H1 (cell line): ENCODE measurements around the gene TPST2. TPM values are rescaled to one million over a fixed set of nuclear protein-coding genes. Genes with fewer than 3 reads are reported as not detected.

Source experiments
- CTCF ChIA-PET: fragments of 300-600 bp; sonication (Branson Sonifier 250); formaldehyde crosslinking; loops from one replicate; lab custom pipeline; 2021; ENCODE audit not compliant: partially characterized antibody; lab: Charles Lee
- POLR2A ChIA-PET: fragments of 300-600 bp; sonication (Branson Sonifier 250); formaldehyde crosslinking; loops from one replicate; lab custom pipeline; 2021; ENCODE audit warnings: inconsistent platforms; ENCODE audit not compliant: partially characterized antibody; lab: Charles Lee
- DNase-seq, 2 experiments: peaks; one replicate each; pipeline versions ENCODE4 v3.0.0 to v3.0.0-alpha.2; 2010 to 2022; ENCODE audit warnings: low spot score in 2 of 2, low read depth in 1 of 2, mixed read lengths in 1 of 2
- FAIRE-seq: peaks from 2 replicates; lab custom pipeline; 2011; peaks lifted over from hg19 to GRCh38; lab: Jason Lieb, UNC
- H2AFZ ChIP-seq: 2 replicates; pipeline ENCODE4 v1.8.1; 2012; ENCODE audit warnings: low read length, inconsistent platforms
- H2AK5ac ChIP-seq: 2 replicates; pipeline ENCODE4 v1.6.1; 2013; ENCODE audit warnings: low read depth, low read length
- H2BK120ac ChIP-seq: replicated peaks from 2 replicates; pipeline ENCODE3; 2013; ENCODE audit warnings: low read depth, low read length, inconsistent platforms
- H2BK12ac ChIP-seq: 2 replicates; pipeline ENCODE4 v1.6.1; 2013; ENCODE audit warnings: low read depth, low read length
- H2BK15ac ChIP-seq: 2 replicates; pipeline ENCODE4 v1.6.1; 2013; ENCODE audit warnings: low read length
- H2BK20ac ChIP-seq: 2 replicates; pipeline ENCODE4 v1.6.1; 2013; ENCODE audit warnings: low read length
- H2BK5ac ChIP-seq: 2 replicates; pipeline ENCODE4 v1.6.1; 2013; ENCODE audit warnings: low read depth, low read length
- H3K14ac ChIP-seq: 2 replicates; pipeline ENCODE4 v1.6.1; 2013; ENCODE audit warnings: inconsistent platforms; ENCODE audit not compliant: insufficient read length
- H3K18ac ChIP-seq: 2 replicates; pipeline ENCODE4 v1.6.1; 2013; ENCODE audit warnings: low read length; ENCODE audit errors: extremely low read depth
- H3K23ac ChIP-seq: 2 replicates; pipeline ENCODE4 v1.6.1; 2013; ENCODE audit warnings: inconsistent platforms; ENCODE audit not compliant: insufficient read length
- H3K23me2 ChIP-seq: 2 replicates; pipeline ENCODE4 v1.6.1; 2013; ENCODE audit warnings: low read depth, low read length
- H3K27ac ChIP-seq: 2 replicates; pipeline ENCODE4 v1.6.1; 2011; ENCODE audit warnings: low read depth, low read length, inconsistent platforms
- H3K27me3 ChIP-seq, 4 experiments: replicated peaks in 1 of 4; 1 replicate in 1 of 4; 2 replicates in 3 of 4; pipeline versions ENCODE4 v1.6.1 to v1.8.1; 2011 to 2013; ENCODE audit warnings: low read length in 3 of 4, mild to moderate bottlenecking in 3 of 4, inconsistent platforms in 2 of 4, mixed read lengths in 2 of 4, moderate library complexity in 1 of 4; ENCODE audit not compliant: control insufficient read depth in 3 of 4, insufficient read depth in 3 of 4; ENCODE audit errors: extremely low read depth in 1 of 4
- H3K36me3 ChIP-seq, 4 experiments: 2 replicates each; pipeline versions ENCODE4 v1.6.1 to v1.8.1; 2011 to 2013; ENCODE audit warnings: mild to moderate bottlenecking in 4 of 4, low read length in 3 of 4, moderate library complexity in 2 of 4, control low read depth in 1 of 4, inconsistent platforms in 1 of 4; ENCODE audit not compliant: insufficient read depth in 4 of 4, control insufficient read depth in 2 of 4
- H3K4ac ChIP-seq: replicated peaks from 2 replicates; pipeline ENCODE3; 2013; ENCODE audit warnings: low read length, low read depth, mixed read lengths, inconsistent platforms; ENCODE audit not compliant: insufficient read length
- H3K4me1 ChIP-seq, 4 experiments: replicated peaks in 1 of 4; 1 replicate in 1 of 4; 2 replicates in 3 of 4; pipeline versions ENCODE4 v1.6.1 to v1.8.1; 2011 to 2013; ENCODE audit warnings: low read length in 3 of 4, inconsistent platforms in 2 of 4, mixed read lengths in 1 of 4; ENCODE audit not compliant: insufficient read depth in 4 of 4, control insufficient read depth in 3 of 4
- H3K4me2 ChIP-seq, 2 experiments: 2 replicates each; pipeline versions ENCODE4 v1.6.1 to v1.8.1; 2011 to 2013; ENCODE audit warnings: low read depth in 2 of 2, low read length in 2 of 2, control low read depth in 1 of 2, inconsistent platforms in 1 of 2, mild to moderate bottlenecking in 1 of 2; ENCODE audit not compliant: insufficient read depth in 1 of 2
- H3K4me3 ChIP-seq, 4 experiments: fragments of 200-600, 300-600 bp in 1 of 4; sonication (generic), shearing (Covaris generic), sonication (Bioruptor Twin) in 1 of 4; 2 replicates each; pipeline versions ENCODE4 v1.5.1 to v1.8.1; 2011 to 2016; ENCODE audit warnings: low read length in 4 of 4, low read depth in 3 of 4, control low read depth in 2 of 4, inconsistent platforms in 2 of 4, mild to moderate bottlenecking in 2 of 4, mixed read lengths in 1 of 4, moderate library complexity in 1 of 4; ENCODE audit not compliant: insufficient read depth in 2 of 4; ENCODE audit errors: extremely low read depth in 1 of 4
- H3K56ac ChIP-seq: replicated peaks from 2 replicates; pipeline ENCODE3; 2013; ENCODE audit warnings: low read depth, mild to moderate bottlenecking, mixed read lengths, low read length, inconsistent platforms; ENCODE audit not compliant: insufficient read length
- H3K79me1 ChIP-seq: 2 replicates; pipeline ENCODE4 v1.6.1; 2013; ENCODE audit warnings: low read depth, low read length, control low read depth
- H3K79me2 ChIP-seq, 2 experiments: 2 replicates each; pipeline versions ENCODE4 v1.6.1 to v1.8.1; 2012 to 2013; ENCODE audit warnings: low read length in 2 of 2, mild to moderate bottlenecking in 2 of 2, inconsistent platforms in 1 of 2; ENCODE audit not compliant: insufficient read depth in 2 of 2, control insufficient read depth in 1 of 2
- H3K9ac ChIP-seq, 4 experiments: replicated peaks in 1 of 4; 1 replicate in 1 of 4; 2 replicates in 3 of 4; pipeline versions ENCODE4 v1.6.1 to v1.8.1; 2011 to 2013; ENCODE audit warnings: low read depth in 3 of 4, low read length in 3 of 4, control low read depth in 2 of 4, mild to moderate bottlenecking in 2 of 4, moderate library complexity in 2 of 4, inconsistent platforms in 1 of 4; ENCODE audit errors: extremely low read depth in 1 of 4
- H3K9me3 ChIP-seq, 2 experiments: 2 replicates each; pipeline versions ENCODE4 v1.6.1 to v1.8.1; 2012 to 2013; ENCODE audit warnings: mild to moderate bottlenecking in 2 of 2, moderate library complexity in 2 of 2, control low read depth in 1 of 2, inconsistent platforms in 1 of 2, low read depth in 1 of 2, low read length in 1 of 2, mixed read lengths in 1 of 2; ENCODE audit not compliant: insufficient read depth in 2 of 2
- H4K20me1 ChIP-seq, 2 experiments: replicated peaks in 1 of 2; 2 replicates each; pipeline versions ENCODE3 to v1.8.1; 2011 to 2013; ENCODE audit warnings: inconsistent platforms in 2 of 2, low read length in 2 of 2, mild to moderate bottlenecking in 1 of 2; ENCODE audit not compliant: insufficient read depth in 2 of 2, control insufficient read depth in 1 of 2
- H4K5ac ChIP-seq: 2 replicates; pipeline ENCODE4 v1.6.1; 2013; ENCODE audit warnings: low read length, low read depth, mixed read lengths, inconsistent platforms; ENCODE audit not compliant: insufficient read length
- H4K8ac ChIP-seq: 2 replicates; pipeline ENCODE4 v1.8.0; 2013; ENCODE audit warnings: mild to moderate bottlenecking, moderate library complexity, low read length, inconsistent platforms; ENCODE audit not compliant: insufficient read depth; ENCODE audit errors: extremely low read depth
- H4K91ac ChIP-seq: replicated peaks from 2 replicates; pipeline ENCODE3; 2013; ENCODE audit warnings: low read length, mixed read lengths, inconsistent platforms; ENCODE audit not compliant: insufficient read length
- ASH2L ChIP-seq: fragments of 200-600, 300-600 bp; sonication (generic); IDR thresholded peaks from one replicate; pipeline ENCODE4 v1.7.1; 2017; ENCODE audit warnings: low read length
- CEBPB ChIP-seq: IDR thresholded peaks from 2 replicates; pipeline ENCODE4 v1.6.1; 2012; ENCODE audit warnings: low read depth, low read length
- CHD1 ChIP-seq: IDR thresholded peaks from 2 replicates; pipeline ENCODE4 v1.6.1; 2012; ENCODE audit warnings: low read depth, low read length, improper control_type of control experiment
- CREB1 ChIP-seq: IDR thresholded peaks from 2 replicates; pipeline ENCODE4 v1.6.1; 2012; ENCODE audit warnings: inconsistent platforms
- CTBP2 ChIP-seq: IDR thresholded peaks from 2 replicates; pipeline ENCODE4 v1.7.0; 2011; ENCODE audit warnings: borderline replicate concordance, mild to moderate bottlenecking, moderate library complexity, mixed read lengths, low read length; ENCODE audit not compliant: insufficient read depth, insufficient read length
- GTF2F1 ChIP-seq: IDR thresholded peaks from 2 replicates; pipeline ENCODE4 v1.6.1; 2012; ENCODE audit warnings: low read depth, low read length, improper control_type of control experiment, borderline replicate concordance
- PHF8 ChIP-seq: fragments of 200-600 bp; sonication (generic); conservative IDR thresholded peaks from 2 replicates; pipeline ENCODE4 v1.7.1; 2012; ENCODE audit warnings: low read depth, mild to moderate bottlenecking, inconsistent platforms, low read length, moderate library complexity
- RBBP5 ChIP-seq: IDR thresholded peaks from 2 replicates; pipeline ENCODE4 v1.7.1; 2012; ENCODE audit warnings: low read depth, mild to moderate bottlenecking, inconsistent platforms, low read length, moderate library complexity, borderline replicate concordance
- SP1 ChIP-seq: IDR thresholded peaks from 2 replicates; pipeline ENCODE4 v1.6.1; 2011; ENCODE audit warnings: low read depth, low read length
- SUZ12 ChIP-seq: fragments of 200-600 bp; sonication (generic); IDR thresholded peaks from 2 replicates; pipeline ENCODE4 v1.6.1; 2012; ENCODE audit warnings: mild to moderate bottlenecking, inconsistent platforms, low read length, moderate library complexity, mixed read lengths
- TAF7 ChIP-seq: optimal IDR thresholded peaks from 2 replicates; pipeline ENCODE3; 2011; ENCODE audit warnings: low read depth, mild to moderate bottlenecking, inconsistent platforms, low read length, moderate library complexity, borderline replicate concordance
- WGBS, 2 experiments: shearing (Covaris generic) in 1 of 2; methylation state at CpG; one replicate each; pipeline versions ENCODE4 v1.1.6 to v1.1.7; 2013 to 2015; ENCODE audit warnings: low lambda C conversion rate in 2 of 2, mixed read lengths in 2 of 2, inconsistent platforms in 1 of 2, low coverage in 1 of 2, missing lambda C conversion rate in 1 of 2; ENCODE audit not compliant: insufficient replicate concordance in 2 of 2, insufficient coverage in 1 of 2, insufficient read length in 1 of 2; ENCODE audit errors: extremely low coverage in 1 of 2, missing lambda C conversion rate in 1 of 2; 5-methylcytosine and 5-hydroxymethylcytosine counted together
- polyA plus RNA-seq, 7 experiments: library from polyadenylated mRNA; depleted of rRNA in 3 of 7; stranded (reverse) in 5 of 7; unstranded in 2 of 7; fragments of >200 nt in 5 of 7; fragments of 200-250 nt in 2 of 7; gene quantifications; 1 replicate in 5 of 7; 2 replicates in 1 of 7; 4 replicates in 1 of 7; pipeline versions ENCODE4 v1.2.1 to v1.2.3, GENCODE V29; 2011 to 2013; ENCODE audit warnings: missing spikeins in 2 of 7, mixed read lengths in 2 of 7
- total RNA-seq: library from RNA; stranded (reverse); fragmentation: NEBNext Ultra II Directional; extraction: Animal tissue kit (Norgen Biotek cat#: 25700); gene quantifications from 2 replicates; pipeline ENCODE4 v1.2.1, GENCODE V29; 2021
- TF ChIP-seq, protein P1 (sequence below): IDR thresholded peaks from 2 replicates; pipeline ENCODE4 v1.6.1; 2012; ENCODE audit warnings: inconsistent platforms
- TF ChIP-seq, protein P2 (sequence below): IDR thresholded peaks from 2 replicates; pipeline ENCODE4 v1.6.1; 2012; ENCODE audit warnings: low read length, inconsistent platforms

TPST2 gene
- total and polyA plus RNA-seq, 2 of the 8 experiments (the other 6 are each of a cell fraction or from before 2014, with no cell fraction given), result 58.8 to 143 TPM

DNA sequence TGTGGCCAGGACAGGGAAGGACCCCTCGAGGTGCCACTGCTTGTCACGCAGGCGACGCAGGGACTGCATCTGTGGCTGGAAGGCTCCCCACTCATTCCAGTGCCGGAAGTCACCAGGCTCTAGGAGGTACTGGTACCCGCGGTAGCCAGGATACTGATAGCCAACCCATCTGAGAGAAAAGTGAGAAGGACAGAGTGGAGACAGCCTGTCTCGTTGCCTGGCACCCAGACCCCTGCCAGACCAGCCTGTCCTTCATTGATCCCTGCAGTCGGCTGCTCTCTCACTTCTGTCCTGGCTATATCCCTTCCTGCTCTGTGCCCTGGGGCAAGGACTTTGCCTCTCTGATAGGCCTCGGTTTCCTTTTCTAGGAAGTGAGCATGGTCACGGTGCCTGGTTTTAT lies 9.6 kb upstream of the TPST2 start:
- ChIA-PET POLR2A (no interaction called here), CTCF (no interaction called here)
- Histone ChIP-seq H2BK5ac (no peak overlapping the region), H3K79me2 (no peaks in the 10 kb centered on the region), H2BK20ac (no peak overlapping the region), H2AFZ (no peak overlapping the region), H2BK15ac (no peak overlapping the region), H3K9me3 (no peaks in the 10 kb centered on the region), H3K4ac (no peak overlapping the region), H3K27me3 (peaks cover 0 to under 1% (median 0%) of the 10 kb centered on the region in 4 experiments; a peak in 1 of 7 replicates), H3K14ac (no peak overlapping the region), H3K79me1 (no peaks in the 10 kb centered on the region), H4K91ac (no peak overlapping the region), H3K4me1 (no peaks in the 10 kb centered on the region; a peak in 1 of 7 replicates), H4K20me1 (no peaks in the 10 kb centered on the region), H3K9ac (no peak overlapping the region), H3K56ac (no peak overlapping the region), H4K8ac (no peak overlapping the region), H2BK12ac (no peak overlapping the region; the same call in 1 of the 2 replicates), H3K23ac (no peak overlapping the region), H2AK5ac (no peak overlapping the region), H3K23me2 (no peaks in the 10 kb centered on the region), H3K36me3 (no peaks in the 10 kb centered on the region), H3K4me2 (no peak overlapping the region), H2BK120ac (no peak overlapping the region), H3K27ac (no peak overlapping the region), H4K5ac (no peak overlapping the region), H3K4me3 (no peak overlapping the region), H3K18ac (no peak overlapping the region)
- 93% methylated on average over 11 of the region's 11 CpGs; no CpG with 5 or more reads in 1 of the 2 experiments for WGBS, 2 experiments
- DNase-seq (no peak), FAIRE-seq (no peak)
- no peak for TF ChIP-seq GTF2F1
- TF ChIP-seq CTBP2, result no peak
- TF ChIP-seq CREB1, result no peak
- TF ChIP-seq CHD1, result no peak
- TF ChIP-seq CEBPB, result no peak
- TF ChIP-seq SP1, result no peak
- TF ChIP-seq PHF8, result no peak
- no peak for TF ChIP-seq SUZ12
- TF ChIP-seq RBBP5, result no peak
- TF ChIP-seq ASH2L, result no peak
- TF ChIP-seq, protein P1, sequence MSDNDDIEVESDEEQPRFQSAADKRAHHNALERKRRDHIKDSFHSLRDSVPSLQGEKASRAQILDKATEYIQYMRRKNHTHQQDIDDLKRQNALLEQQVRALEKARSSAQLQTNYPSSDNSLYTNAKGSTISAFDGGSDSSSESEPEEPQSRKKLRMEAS, result no peak
- TF ChIP-seq TAF7, result no peak
- TF ChIP-seq, protein P2, sequence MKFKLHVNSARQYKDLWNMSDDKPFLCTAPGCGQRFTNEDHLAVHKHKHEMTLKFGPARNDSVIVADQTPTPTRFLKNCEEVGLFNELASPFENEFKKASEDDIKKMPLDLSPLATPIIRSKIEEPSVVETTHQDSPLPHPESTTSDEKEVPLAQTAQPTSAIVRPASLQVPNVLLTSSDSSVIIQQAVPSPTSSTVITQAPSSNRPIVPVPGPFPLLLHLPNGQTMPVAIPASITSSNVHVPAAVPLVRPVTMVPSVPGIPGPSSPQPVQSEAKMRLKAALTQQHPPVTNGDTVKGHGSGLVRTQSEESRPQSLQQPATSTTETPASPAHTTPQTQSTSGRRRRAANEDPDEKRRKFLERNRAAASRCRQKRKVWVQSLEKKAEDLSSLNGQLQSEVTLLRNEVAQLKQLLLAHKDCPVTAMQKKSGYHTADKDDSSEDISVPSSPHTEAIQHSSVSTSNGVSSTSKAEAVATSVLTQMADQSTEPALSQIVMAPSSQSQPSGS, result no peak
